Ishikawa (cell line): ENCODE measurements around the gene TAS2R60.

ENCODE experiments used
- EGR1 ChIP-seq: IDR thresholded peaks from 2 replicates; pipeline ENCODE4 v1.6.1; 2012
- EP300 ChIP-seq: IDR thresholded peaks from 2 replicates; pipeline ENCODE4 v1.6.1; 2012; ENCODE audit warnings: borderline replicate concordance
- RAD21 ChIP-seq: IDR thresholded peaks from 2 replicates; pipeline ENCODE4 v1.6.1; 2012; ENCODE audit warnings: low read depth
- TAF1 ChIP-seq: IDR thresholded peaks from 2 replicates; pipeline ENCODE4 v1.6.1; 2012; ENCODE audit warnings: low read depth, mild to moderate bottlenecking
- TCF12 ChIP-seq: IDR thresholded peaks from 2 replicates; pipeline ENCODE4 v1.6.1; 2012; ENCODE audit warnings: low read depth
- TEAD4 ChIP-seq: IDR thresholded peaks from 2 replicates; pipeline ENCODE4 v1.6.1; 2012
- TF ChIP-seq, protein P1 (sequence below): IDR thresholded peaks from 2 replicates; pipeline ENCODE4 v1.6.1; 2012; ENCODE audit warnings: low read depth, mild to moderate bottlenecking
- TF ChIP-seq, protein P2 (sequence below): IDR thresholded peaks from 2 replicates; pipeline ENCODE4 v1.6.1; 2012

DNA sequence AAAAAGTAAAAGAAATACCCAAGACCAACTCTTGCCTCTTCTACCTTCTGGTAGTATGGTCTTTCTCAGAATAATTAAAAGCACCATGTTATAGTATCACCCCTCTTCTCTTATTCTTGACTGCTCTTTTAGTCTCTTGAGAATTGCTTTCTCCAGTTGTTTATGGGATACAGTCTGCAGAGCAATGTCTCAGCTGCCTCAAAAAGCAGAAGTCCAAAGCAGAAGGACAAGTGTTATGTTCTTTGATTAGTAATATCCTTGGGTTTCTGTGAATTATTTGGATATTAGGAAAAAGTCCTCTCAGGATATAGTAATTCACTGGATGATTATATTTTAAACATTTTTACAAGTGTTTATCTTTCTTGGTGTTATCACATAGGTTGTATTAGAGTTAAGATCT lies 41.8 kb downstream of the TAS2R60 start:
- TF ChIP-seq RAD21 (no peak), TEAD4 (no peak), TCF12 (no peak), EP300 (no peak), TAF1 (no peak), EGR1 (no peak)
- TF ChIP-seq, protein P1, sequence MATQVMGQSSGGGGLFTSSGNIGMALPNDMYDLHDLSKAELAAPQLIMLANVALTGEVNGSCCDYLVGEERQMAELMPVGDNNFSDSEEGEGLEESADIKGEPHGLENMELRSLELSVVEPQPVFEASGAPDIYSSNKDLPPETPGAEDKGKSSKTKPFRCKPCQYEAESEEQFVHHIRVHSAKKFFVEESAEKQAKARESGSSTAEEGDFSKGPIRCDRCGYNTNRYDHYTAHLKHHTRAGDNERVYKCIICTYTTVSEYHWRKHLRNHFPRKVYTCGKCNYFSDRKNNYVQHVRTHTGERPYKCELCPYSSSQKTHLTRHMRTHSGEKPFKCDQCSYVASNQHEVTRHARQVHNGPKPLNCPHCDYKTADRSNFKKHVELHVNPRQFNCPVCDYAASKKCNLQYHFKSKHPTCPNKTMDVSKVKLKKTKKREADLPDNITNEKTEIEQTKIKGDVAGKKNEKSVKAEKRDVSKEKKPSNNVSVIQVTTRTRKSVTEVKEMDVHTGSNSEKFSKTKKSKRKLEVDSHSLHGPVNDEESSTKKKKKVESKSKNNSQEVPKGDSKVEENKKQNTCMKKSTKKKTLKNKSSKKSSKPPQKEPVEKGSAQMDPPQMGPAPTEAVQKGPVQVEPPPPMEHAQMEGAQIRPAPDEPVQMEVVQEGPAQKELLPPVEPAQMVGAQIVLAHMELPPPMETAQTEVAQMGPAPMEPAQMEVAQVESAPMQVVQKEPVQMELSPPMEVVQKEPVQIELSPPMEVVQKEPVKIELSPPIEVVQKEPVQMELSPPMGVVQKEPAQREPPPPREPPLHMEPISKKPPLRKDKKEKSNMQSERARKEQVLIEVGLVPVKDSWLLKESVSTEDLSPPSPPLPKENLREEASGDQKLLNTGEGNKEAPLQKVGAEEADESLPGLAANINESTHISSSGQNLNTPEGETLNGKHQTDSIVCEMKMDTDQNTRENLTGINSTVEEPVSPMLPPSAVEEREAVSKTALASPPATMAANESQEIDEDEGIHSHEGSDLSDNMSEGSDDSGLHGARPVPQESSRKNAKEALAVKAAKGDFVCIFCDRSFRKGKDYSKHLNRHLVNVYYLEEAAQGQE: no peak
- TF ChIP-seq, protein P2, sequence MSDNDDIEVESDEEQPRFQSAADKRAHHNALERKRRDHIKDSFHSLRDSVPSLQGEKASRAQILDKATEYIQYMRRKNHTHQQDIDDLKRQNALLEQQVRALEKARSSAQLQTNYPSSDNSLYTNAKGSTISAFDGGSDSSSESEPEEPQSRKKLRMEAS: no peak
